Measurements from ENCODE around the gene BATF3.
"Not testable (repeated sequence)": the region's sequence is repeated elsewhere in the genome, so short reads cannot be mapped to it uniquely, and the experiment has no call there.

Gene BATF3

DNA sequence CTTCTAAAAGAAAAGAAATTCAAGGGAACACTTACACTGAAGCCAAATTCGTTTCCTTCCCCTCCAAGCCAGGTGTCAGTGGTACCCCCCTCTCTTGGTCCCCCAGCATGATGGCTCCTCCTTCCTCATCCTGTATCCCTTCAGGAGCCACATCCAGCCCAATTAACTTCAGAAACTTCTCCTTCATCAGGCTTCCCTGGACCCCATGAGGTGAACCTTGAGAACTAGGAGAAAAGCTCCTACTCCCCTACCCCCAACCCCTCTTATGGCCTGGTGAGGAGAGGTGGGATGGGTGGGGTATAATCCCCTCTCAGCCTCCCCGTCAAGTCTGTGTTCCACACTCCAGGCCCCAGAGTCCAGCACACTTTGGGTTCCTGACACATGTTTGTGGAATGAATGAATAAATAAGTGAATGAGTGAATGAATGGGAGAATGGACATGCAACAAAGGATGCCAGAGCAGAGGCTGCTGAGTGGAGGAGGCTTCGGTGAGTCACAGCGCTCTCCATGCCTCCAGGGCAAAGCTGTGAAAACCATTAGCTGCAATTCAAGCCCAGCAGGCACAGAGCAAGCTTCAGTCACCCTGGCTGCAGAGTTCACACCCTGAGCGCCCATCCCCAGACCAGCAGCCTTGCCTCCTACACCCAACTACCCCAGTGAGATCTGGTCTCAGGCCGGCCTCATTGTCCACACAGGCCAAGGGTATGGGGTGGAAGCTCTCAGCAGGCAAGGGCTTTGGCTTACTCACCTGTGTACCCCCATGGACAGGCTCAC lies 43.8 kb downstream of the BATF3 start:
- no peak for DNase-seq

GRCh38 chr1:212652609-212653008 lies 47.0 kb downstream of the BATF3 start:
- no peak for DNase-seq

- DNase-seq, result no peak
Measured at GRCh38 chr1:212651977-212652376, 47.7 kb downstream of the BATF3 start.

DNA sequence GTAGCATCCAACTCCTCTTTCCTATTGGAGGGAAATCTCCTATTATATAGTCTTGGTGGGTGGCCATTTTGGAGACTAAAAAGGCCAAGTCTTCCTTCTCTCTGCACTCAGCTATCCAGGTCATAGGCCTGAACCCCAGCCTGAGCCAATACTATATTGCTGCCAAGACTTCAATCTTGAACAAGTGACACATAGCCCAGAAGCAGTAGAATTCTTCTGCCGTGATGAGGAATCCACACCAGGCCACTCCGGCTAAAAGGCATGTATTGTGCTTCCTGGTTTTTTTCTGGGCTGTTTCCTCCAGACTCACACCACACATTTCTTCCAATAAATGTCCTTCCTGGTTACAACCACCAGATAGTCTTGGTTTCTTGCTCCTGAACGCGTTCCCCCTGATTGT lies 48.1 kb downstream of the BATF3 start:
- no peak for DNase-seq

- no peak for DNase-seq
Measured at GRCh38 chr1:212650228-212650627, 49.4 kb downstream of the BATF3 start.

DNA sequence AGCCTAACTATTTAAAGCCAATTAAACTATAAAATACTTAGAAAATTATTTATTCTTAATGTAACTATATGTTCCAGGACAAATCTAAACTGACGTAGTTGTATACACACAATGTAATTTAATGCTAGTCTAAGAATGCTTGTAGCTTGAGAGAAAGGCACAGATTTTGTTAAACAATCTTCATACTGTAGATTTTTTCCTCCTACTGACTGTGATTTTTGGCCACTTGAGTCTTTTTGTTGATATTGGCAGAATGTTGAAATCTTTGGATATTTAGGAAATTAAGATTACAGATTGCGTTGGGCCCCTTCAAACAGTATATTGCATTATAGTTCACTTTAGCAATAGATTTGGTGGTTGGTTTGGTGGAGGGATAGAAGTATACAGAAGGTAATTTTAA lies 50.6 kb downstream of the BATF3 start:
- DNase-seq, result no peak

- no peak for DNase-seq
Measured at GRCh38 chr1:212648431-212648830, 51.2 kb downstream of the BATF3 start.

DNA sequence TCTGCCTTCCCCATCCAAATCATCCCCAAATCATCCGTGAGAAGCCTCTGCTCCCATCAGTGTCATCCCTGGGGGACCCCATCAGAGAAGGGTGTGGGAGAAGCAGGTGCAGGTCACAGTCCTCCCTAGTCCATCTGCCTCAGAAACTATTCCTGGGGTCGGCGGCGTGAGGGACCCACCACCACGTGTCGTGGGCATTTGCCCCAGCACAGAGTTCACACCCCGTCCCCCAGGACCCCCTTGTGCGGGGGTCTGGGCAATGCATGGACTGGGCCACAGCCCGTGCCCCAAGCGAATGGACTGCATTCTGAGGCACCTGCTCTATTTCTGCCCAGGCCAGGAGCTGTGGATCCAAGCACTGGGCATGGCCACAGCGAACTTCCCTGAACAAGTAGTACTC lies 52.6 kb downstream of the BATF3 start:
- no peak for DNase-seq

DNA sequence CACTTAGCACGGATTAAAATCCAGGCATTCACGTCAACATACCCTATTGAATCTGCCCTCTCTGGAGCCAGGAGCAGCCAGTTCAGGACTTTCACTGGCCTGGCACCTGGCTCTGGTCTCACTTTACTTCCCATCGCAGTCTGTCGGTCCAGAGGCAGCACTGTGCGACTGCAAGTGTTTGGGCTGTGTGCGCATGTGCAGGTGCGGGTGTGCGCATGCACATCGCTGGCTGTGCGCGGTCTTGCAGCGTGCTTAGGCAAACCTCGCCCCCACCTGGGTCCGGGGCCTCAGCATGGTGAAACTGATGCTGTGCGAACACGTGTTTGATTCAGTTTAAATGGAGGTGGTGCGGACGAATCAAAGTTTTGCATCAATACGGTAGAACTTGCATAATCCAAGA lies 53.1 kb downstream of the BATF3 start:
- no peak for DNase-seq

DNA sequence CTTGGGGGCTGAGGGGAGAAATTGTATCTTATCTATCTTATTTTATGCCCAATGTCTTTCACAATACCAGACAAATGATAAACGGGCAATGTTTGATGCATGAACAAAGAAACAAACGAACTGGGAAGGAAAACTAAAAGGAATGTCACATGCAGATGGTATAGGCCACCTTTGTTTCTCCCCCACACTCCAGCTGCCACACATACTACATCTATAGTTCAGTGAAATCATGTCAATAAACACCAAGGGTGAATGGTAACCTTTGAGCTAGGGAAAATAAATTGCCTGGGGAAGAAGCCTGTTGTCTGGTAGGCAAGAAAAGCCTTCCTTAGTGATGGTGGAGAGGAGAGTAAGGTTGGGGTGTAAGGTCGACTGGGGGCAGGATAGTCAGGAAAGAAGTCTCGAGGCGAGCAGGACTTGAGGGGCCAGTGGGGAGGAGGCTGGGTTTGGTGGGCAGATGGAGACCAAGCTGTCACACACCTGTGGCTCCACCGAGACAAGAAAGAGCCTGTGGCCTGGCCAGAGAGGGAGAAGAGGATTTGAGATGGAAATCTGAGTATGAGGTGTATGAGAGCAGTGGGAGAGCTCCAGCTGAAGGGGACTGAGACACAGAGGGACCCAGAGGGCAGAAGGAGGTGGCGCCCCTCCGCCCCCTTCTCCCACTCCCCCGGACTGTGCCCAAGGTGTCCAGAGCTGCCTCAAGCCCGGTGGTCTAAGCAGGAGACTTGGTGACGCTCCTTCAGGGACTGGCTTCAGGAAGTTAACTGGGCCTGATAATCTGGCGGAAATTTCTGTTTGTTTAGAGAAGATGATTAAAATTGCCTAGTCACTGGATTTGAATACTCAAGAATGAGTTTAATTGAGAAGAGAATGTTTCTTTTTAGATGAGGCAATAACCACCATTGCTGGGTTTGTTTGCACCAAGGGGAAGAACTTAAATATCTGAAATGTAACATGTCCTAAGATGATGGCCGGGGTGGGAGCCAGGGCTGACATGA lies 53.8 kb downstream of the BATF3 start:
- no peak for DNase-seq

DNA sequence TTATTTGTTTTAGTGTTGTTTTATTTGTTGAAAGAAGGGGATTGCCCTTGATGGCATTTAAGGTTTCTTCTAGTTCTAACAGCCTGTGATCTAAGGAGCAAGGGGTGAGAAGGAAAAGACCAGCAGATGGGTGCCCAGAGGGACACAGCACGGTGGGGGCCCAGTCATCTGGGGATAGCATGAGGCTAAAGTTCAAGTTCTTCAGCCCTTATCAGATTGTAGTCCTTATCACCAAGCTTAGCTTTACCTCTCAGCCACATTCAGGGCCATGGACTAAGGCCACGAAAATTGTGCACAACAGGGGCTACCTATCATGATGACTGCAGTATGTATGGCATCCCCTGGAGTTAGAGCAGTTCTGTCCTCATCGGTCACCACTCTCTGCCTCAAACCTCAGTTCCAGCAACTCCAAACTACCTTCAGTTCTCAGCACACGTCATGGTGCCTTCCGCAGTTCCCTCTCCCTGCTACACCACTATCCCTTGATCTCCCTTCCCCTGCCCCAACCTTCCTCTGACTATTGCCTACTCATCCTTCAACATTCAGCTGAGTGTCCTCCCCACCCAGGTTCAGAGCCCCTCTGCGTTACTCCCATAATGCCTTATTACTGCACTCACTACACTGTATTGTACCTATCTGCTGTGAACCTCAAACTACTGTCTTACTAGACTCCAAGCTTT lies 54.6 kb downstream of the BATF3 start:
- no peak for DNase-seq

- no peak for DNase-seq
Measured at GRCh38 chr1:212643877-212644276, 55.8 kb downstream of the BATF3 start.

- DNase-seq, result no peak
Measured at GRCh38 chr1:212641956-212642355, 57.7 kb downstream of the BATF3 start.

DNA sequence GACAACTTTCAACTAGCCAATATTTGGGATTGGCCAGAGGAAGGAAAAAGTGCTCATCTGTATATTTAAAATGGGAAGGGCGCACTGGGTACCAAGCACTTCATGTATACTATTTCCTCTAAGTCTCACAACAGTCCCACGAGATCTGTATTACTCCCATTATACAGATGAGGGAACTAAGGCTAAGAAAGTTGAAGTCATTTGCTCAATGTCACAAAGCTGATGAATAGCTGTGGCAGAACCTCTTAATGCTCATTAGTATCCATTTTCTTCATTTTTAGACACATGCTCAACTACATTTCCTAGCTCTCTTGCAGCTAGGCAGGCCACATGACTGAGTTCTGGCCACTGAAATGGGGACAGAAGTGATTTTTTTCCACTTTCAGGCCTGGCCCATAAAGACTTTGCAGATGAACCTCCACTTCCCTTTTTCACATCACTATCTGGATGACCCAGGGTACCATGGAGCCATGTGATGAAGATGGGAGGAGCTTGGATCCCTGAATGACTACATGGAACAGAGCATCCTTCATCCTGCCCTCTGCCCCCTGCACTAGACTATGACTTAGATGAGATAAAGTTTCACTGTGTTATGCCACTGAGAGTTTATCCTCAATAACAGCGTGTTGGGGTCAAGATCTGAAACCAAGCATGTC lies 59.3 kb downstream of the BATF3 start:
- no peak for DNase-seq

DNA sequence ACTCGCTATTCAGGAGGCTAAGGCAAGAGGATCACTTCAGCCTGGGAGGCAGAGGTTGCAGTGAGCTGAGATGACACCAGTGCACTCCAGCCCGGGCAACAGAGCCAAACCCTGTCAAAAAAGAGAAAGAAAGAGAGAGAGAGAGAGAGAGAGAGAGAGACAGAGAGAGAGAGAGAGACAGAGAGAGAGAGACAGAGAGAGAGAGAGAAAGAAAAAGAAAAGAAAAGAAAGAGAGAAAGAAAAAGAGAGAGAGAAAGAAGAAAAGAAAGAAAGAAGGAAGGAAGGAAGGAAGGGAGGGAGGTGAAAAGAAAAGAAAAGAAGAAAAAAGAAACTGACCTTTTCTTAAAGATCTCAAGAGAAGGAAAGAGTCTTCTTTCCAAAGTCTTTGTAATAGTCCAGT lies 60.1 kb downstream of the BATF3 start:
- DNase-seq, result not testable (repeated sequence)

GRCh38 chr1:212638492-212639151 lies 61.0 kb downstream of the BATF3 start:
- no peak for DNase-seq

DNA sequence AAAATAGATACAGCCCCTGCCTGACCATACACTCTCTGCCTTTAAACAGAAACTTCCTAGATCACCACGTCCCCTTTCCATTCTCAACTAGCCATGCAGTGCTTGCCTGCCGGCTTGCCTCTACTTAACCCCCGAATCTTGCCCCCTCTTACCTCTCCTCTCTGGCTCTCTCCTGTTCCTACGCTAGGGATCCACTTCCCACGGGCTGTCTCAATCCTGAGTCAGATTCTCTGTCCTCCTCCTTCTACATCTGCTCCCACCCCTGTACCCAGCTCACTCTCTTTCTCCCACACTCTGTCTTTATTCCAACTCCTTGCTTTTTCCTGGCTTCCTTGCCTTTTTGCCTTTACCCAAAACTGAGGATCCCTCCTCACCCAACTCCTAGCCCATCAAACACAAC lies 61.7 kb downstream of the BATF3 start:
- DNase-seq, result no peak
